GM21786 (cell line): ENCODE results near the gene KRT71.
"Not testable (repeated sequence)": the region's sequence is repeated elsewhere in the genome, so short reads cannot be mapped to it uniquely, and the experiment has no call there.

Experiments used
- ATAC-seq: cut with Tn5 transposase; IDR thresholded peaks from one replicate; pipeline ENCODE4 v1.9.1; 2021; ENCODE audit not compliant: unreplicated experiment

KRT71 gene

GRCh38 chr12:52552681-52553195 lies at the start of gene KRT71:
KRT71 (minus strand) TSS chr12:52553145; CDS start chr12:52553077, 68 bp downstream.
- no peak for ATAC-seq

DNA sequence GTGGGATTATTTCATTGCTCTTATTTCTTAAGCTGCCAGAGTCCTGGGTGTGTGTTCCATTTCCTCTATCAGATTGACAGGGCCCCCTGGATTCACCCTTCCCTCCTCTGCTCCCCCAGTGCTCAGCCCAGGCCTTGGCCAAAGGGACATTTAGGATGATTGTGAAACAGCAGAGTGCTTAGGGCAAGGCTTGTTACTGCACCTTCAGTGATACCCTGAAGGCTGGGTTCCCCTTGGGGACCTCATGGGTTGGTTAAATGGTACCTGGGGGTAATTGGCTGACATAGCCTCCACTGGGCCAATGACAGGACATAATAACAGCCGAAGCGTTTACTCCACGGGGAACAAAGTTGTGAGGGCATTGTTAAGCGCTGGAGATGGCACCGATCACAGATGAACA lies 49.6 kb upstream of the KRT71 start:
- ATAC-seq, result no peak

GRCh38 chr12:52601671-52602070 lies 48.7 kb upstream of the KRT71 start:
- no peak for ATAC-seq

DNA sequence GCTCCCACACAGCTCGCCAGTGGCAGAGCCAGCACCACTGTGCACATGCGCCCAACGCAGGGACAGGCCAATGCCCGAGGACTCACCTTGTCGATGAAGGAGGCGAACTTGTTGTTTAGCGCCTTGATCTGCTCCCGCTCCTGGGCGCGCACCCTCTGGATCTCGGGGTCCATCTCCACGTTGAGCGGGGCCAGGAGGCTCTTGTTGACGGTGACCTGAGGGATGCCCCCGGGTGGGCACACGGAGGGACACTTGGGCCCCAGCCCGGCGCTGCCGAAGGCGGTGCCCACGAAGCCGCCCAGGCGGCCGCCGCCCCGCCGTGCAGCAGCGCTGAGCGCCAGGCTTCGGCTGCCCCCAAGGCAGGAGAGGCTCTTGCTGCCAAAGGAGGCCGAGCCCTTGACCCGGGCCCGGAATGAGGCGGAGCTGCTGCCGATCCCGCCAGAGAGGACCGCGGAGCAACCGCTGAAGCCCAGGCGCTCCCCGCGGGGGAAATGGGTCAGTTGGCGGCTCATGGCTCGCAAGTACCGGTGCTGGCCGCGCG lies 48.1 kb upstream of the KRT71 start, which contains the start of gene KRT72:
KRT72 (minus strand) TSS at position 523 of the 541 bp plus-strand sequence; CDS start at position 512, 11 bp downstream.
- no peak for ATAC-seq

- ATAC-seq, result no peak
Observed at GRCh38 chr12:52600475-52600874, 47.5 kb upstream of the KRT71 start.

- ATAC-seq, result no peak
Observed at GRCh38 chr12:52600071-52600470, 47.1 kb upstream of the KRT71 start.

DNA sequence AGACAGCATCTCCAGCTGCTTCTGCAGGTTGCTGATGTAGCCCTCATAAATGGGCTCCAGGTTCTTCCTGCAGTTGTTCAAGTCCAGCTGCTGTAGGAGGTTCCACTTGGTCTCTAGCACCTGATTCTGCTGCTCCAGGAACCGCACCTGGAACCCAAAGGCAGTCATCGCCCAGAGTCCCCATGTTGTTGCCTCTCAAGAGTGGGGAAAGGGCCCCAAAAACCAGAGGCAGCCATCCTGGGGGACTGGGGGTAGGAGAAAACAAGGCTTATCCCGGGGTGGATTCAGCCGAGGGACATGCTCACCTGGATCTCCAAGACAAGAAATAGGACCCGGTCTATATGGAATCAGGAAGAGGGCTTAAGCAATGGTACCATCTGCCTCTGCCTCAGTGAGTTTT lies 46.0 kb upstream of the KRT71 start:
- no peak for ATAC-seq

DNA sequence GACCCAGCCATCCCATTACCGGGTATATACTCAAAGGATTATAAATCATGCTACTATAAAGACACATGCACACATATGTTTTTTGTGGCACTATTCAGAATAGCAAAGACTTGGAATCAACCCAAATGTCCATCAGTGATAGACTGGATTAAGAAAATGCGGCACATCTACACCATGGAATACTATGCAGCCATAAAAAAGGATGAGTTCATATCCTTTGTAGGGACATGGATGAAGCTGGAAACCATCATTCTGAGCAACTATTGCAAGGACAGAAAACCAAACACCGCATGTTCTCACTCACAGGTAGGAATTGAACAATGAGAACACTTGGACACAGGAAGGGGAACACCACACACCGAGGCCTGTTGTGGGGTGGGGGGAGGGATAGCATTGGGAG lies 41.3 kb upstream of the KRT71 start:
- ATAC-seq, result not testable (repeated sequence)

- ATAC-seq, result no peak
Observed at GRCh38 chr12:52591521-52591920, 38.6 kb upstream of the KRT71 start.

GRCh38 chr12:52590021-52590420 lies 37.1 kb upstream of the KRT71 start:
- ATAC-seq, result no peak

GRCh38 chr12:52587563-52587962 lies 34.6 kb upstream of the KRT71 start:
- ATAC-seq, result no peak

DNA sequence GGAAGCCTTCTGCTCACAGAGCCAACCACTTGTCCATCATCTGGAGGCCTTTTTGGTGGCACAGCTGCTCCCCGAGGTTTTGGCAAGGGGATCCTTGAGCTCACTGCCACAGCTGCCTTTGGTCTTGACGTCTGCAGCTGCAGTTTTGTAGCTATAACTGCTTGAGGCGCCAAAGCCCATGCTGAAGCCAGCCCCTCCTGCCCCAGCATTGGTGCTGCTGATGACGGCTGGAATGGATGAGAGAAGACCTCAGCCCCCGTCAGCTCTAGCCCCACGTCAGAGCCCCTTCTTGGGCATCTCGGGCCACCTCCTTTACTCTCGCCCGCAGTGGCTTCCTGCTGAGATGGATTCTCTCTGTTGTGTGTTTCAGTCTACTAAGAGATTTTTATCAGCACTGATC lies 33.0 kb upstream of the KRT71 start:
- no peak for ATAC-seq

DNA sequence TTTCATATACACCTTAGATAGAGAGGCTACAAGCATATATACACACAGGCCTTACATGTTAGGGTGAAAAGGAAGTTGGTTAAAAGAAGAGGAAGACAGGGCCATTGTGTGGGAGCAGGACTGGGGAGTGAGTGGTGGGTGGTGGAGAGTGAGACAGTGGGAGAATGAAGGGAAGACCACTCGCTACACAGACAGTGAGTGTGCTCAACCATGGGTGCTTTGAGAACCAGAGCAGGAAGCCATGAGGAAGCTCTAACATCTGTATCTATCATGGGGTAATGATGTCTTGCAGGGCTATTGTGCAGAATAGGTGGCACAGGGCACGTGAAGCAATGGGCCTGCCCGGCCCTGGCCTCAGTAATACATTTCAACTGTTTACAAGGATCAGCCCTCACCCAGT lies 32.1 kb upstream of the KRT71 start:
- no peak for ATAC-seq

DNA sequence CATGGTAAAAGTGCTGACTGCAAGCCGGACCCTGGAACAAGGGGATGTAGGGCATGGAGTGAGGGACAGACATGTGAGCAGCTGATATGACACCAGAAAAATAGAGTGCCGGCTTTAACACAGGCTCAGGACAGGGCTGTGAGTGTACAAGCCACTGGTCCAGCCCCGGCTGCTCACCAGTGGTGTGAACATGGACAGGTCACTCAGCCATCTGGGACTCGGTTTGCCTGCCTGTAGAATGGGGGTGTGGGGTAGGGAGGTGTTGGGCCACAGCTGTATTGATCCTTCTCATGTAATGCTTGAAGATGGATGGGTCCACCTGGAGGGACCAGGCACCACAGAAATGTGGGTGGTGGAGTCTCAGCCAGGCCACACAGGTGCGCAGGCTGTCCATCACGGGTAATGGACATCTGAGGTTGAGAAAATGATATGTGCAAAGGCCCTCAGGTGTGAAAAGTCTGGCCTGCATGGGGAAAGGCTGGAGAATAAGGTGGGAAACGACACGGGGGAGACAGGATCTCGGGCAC lies 31.3 kb upstream of the KRT71 start:
- ATAC-seq, result no peak

- no peak for ATAC-seq
Observed at GRCh38 chr12:52582971-52583456, 30.1 kb upstream of the KRT71 start.

DNA sequence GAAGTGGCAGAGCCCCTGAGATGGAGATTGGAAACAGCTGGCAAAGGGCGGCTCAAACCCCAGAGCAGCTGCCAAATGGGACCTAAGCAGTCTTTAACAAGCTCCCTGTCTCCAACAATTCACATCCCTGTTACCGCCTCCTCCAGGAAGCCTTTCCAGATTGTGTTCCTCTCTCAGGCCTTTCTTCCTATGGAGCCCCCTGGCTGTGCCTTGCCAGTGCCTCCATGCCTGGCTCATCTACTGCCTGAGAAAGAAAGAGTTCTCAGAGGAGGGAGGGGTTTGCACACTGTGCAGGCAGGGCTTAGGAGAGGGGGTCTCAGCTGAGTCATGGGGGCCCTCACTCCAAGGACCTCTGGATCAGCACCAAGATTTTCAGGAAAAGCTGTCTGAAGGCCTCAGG lies 29.5 kb upstream of the KRT71 start:
- ATAC-seq, result no peak

GRCh38 chr12:52581481-52581880 lies 28.5 kb upstream of the KRT71 start:
- no peak for ATAC-seq

DNA sequence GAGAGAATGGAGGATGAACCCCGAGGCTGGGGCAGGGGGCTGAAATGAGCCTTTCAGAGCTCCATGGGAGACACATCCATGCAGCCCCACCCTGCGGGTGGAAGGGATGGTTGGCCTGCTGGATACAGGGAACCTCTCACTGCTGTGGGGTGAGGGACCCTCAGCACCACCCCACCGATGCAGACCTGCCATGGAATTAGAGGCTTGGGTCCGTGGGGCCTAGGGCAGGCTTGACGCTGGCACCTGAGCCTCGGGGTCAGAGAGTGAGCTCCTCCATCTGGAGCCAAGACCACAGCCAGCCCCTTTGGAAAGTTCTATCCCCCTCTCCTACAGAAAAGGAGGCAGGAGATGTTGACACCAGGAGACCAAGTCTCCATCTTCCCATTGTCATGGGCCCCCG lies 28.1 kb upstream of the KRT71 start:
- ATAC-seq, result no peak

DNA sequence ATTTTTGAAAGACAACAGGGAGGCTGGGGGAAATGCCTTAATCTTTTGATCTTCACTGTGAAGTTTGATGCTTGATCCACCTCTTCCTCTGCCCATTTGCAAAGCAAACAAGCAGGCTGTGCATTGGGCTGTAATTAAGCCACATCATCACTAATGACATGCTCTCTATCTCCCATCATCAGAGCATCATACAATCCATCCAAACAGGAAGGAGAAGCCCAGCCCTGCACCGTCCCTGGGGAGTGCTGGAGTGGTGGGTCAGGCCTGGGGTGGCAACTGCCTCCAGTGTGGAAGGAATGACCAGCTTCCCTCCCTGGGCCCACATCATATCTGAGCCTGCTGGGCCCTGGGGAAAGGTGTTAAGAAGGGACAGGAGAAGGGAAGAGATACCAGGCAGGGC lies 27.6 kb upstream of the KRT71 start:
- no peak for ATAC-seq

GRCh38 chr12:52579468-52580465 lies 26.8 kb upstream of the KRT71 start:
- ATAC-seq, result no peak

DNA sequence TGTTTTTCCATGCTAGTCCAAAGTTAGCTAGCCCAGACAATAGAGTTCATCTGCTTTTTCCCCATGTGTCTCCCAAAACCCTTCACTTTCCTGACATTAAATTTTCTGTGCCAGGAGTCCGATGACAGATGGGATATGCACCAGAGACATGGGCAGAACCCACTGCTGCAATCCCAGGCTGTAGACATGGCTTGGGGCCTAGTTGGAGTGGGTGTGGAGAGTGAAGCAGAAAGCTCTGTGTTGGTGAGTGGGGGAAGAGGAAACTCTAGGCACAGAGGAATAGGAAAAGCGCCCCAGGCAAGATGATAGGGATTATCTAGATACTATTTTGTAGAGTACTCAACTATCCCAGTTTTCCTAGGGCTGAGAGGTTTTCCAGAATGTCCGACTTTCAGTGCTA lies 25.5 kb upstream of the KRT71 start:
- no peak for ATAC-seq

DNA sequence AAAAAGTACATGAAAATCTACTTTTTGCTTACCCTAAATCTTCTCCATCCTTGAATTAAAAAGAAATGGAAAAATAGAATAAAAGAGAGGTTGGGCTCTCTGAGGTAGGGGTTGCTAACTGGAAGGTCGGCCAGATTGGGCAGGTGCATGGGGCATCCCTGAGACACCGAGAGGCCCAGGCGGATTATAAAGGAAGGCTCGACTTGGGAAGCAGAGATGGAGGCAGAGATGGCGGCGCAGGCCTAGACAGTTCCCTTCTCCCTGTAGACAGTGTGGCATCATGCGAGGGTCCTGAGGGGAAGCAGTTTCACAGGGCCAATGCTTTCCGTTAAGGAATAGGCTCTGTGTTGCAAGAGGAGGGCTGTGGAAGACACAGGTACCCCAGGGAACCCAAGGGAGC lies 24.4 kb upstream of the KRT71 start:
- no peak for ATAC-seq
